Body of pancreas (tissue), 4 donors: ENCODE data around the gene MAP2K5.

Experiments used
- CTCF ChIP-seq, 7 experiments: fragments of 450-650 bp in 4 of 7; fragments of 200-600 bp in 3 of 7; sonication (generic) in 3 of 7; IDR thresholded peaks; one replicate each; pipeline ENCODE4 v1.5.1; 2016 to 2019; ENCODE audit warnings: antibody characterized with exemption in 7 of 7
- POLR2A ChIP-seq, 3 donors: fragments of 450-650 bp; IDR thresholded peaks; one replicate each; pipeline ENCODE4 v1.6.1; 2016; ENCODE audit warnings: antibody characterized with exemption in 3 of 3, mild to moderate bottlenecking in 2 of 3

- TF ChIP-seq POLR2A (IDR thresholded peaks at IDR 0.05) (no peak), CTCF (IDR thresholded peaks at IDR 0.05) (no peak)
These were observed 252.5 kb downstream of the MAP2K5 start for GRCh38 chr15:67794832-67795574.
